ENCODE measurements around the gene PLEKHB1. TPM values are rescaled to one million over a fixed set of nuclear protein-coding genes. Genes with fewer than 3 reads are reported as not detected.

The PLEKHB1 gene
- total and polyA plus RNA-seq, 4 donors: 0.75 to 1.4 (median 1.1) TPM

- H3K9ac ChIP-seq (ENCODE audit: low read depth in 1 of 2, low read length in 2 of 2): no peak overlapping the region
- no peak overlapping the region for H3K27ac ChIP-seq (ENCODE audit: low read depth in 1 of 2, low read length in 2 of 2)
- no peak overlapping the region for H3K4me3 ChIP-seq (ENCODE audit: low read depth in 1 of 3, low read length in 3 of 3)
- H3K9me3 ChIP-seq (ENCODE audit: control insufficient read depth in 4 of 4, low read length in 3 of 4): no peaks in the 10 kb centered on the region
- no peaks in the 10 kb centered on the region for H3K4me1 ChIP-seq (ENCODE audit: control insufficient read depth in 4 of 4, insufficient read depth in 4 of 4, low read length in 3 of 4)
- no peak for TF ChIP-seq ZBTB33 (IDR thresholded peaks at IDR 0.05)
- TF ChIP-seq JUND (IDR thresholded peaks at IDR 0.05): no peak
- no peak for TF ChIP-seq EGR1 (IDR thresholded peaks at IDR 0.05; ENCODE audit: low read depth in 2 of 2)
- no peak for TF ChIP-seq GABPA (IDR thresholded peaks at IDR 0.05 in 1 of 2, conservative IDR thresholded peaks at IDR 0.05 in 1 of 2)
- no peak for TF ChIP-seq NR2F2 (IDR thresholded peaks at IDR 0.05)
- TF ChIP-seq HNF4A (conservative IDR thresholded peaks at IDR 0.05): no peak
- TF ChIP-seq FOXA1 (IDR thresholded peaks at IDR 0.05): no peak
- TF ChIP-seq YY1 (IDR thresholded peaks at IDR 0.05): no peak
- TF ChIP-seq REST (IDR thresholded peaks at IDR 0.05): no peak
- no peak for TF ChIP-seq HNF4G (IDR thresholded peaks at IDR 0.05)
- no peak for TF ChIP-seq TAF1 (conservative IDR thresholded peaks at IDR 0.05)
- TF ChIP-seq RAD21 (IDR thresholded peaks at IDR 0.05): no peak
- 52% methylated on average over 2 of the region's 2 CpGs for WGBS
- H3K27me3 ChIP-seq (ENCODE audit: control insufficient read depth in 4 of 4, insufficient read depth in 4 of 4, low read length in 3 of 4): no peaks in the 10 kb centered on the region
- no peaks in the 10 kb centered on the region for H3K36me3 ChIP-seq (ENCODE audit: control insufficient read depth in 4 of 4, insufficient read depth in 3 of 4, low read depth in 1 of 4, low read length in 3 of 4)
- no peak for DNase-seq (ENCODE audit: low spot score)
These were observed 5.8 kb upstream of the PLEKHB1 start for GRCh38 chr11:73640592-73640991.

- Histone ChIP-seq H3K4me3 (ENCODE audit: low read depth in 1 of 3, low read length in 3 of 3) (no peak overlapping the region), H3K9me3 (ENCODE audit: control insufficient read depth in 4 of 4, low read length in 3 of 4) (no peaks in the 10 kb centered on the region), H3K36me3 (ENCODE audit: control insufficient read depth in 4 of 4, insufficient read depth in 3 of 4, low read depth in 1 of 4, low read length in 3 of 4) (no peaks in the 10 kb centered on the region), H3K27ac (ENCODE audit: low read depth in 1 of 2, low read length in 2 of 2) (no peak overlapping the region), H3K4me1 (ENCODE audit: control insufficient read depth in 4 of 4, insufficient read depth in 4 of 4, low read length in 3 of 4) (no peaks in the 10 kb centered on the region), H3K9ac (ENCODE audit: low read depth in 1 of 2, low read length in 2 of 2) (no peak overlapping the region), H3K27me3 (ENCODE audit: control insufficient read depth in 4 of 4, insufficient read depth in 4 of 4, low read length in 3 of 4) (no peaks in the 10 kb centered on the region)
- TF ChIP-seq JUND (IDR thresholded peaks at IDR 0.05) (no peak), NR2F2 (IDR thresholded peaks at IDR 0.05) (no peak), MAX (IDR thresholded peaks at IDR 0.05) (no peak), REST (IDR thresholded peaks at IDR 0.05) (no peak), ATF3 (IDR thresholded peaks at IDR 0.05) (no peak), GABPA (IDR thresholded peaks at IDR 0.05 in 1 of 2, conservative IDR thresholded peaks at IDR 0.05 in 1 of 2) (no peak), ZBTB33 (IDR thresholded peaks at IDR 0.05) (no peak), EGR1 (IDR thresholded peaks at IDR 0.05; ENCODE audit: low read depth in 2 of 2) (no peak), RXRA (IDR thresholded peaks at IDR 0.05) (no peak), FOXA1 (IDR thresholded peaks at IDR 0.05) (no peak), FOXA2 (IDR thresholded peaks at IDR 0.05) (no peak), RAD21 (IDR thresholded peaks at IDR 0.05) (no peak), YY1 (IDR thresholded peaks at IDR 0.05) (no peak), HNF4G (IDR thresholded peaks at IDR 0.05) (no peak), TAF1 (conservative IDR thresholded peaks at IDR 0.05) (no peak), HNF4A (conservative IDR thresholded peaks at IDR 0.05) (no peak)
- DNase-seq (ENCODE audit: low spot score): no peak
These were observed 4.7 kb upstream of the PLEKHB1 start for GRCh38 chr11:73641668-73642067.
